Trophoblast cell (in vitro differentiated cells and primary cell): ENCODE results near the gene INPP1.

Experiments
- DNase-seq, 2 donors: peaks; one replicate each; pipeline ENCODE4 v3.0.0-alpha.2; 2016
- H2AFZ ChIP-seq: 2 replicates; pipeline ENCODE4 v1.6.1; 2013; ENCODE audit warnings: low read length, moderate library complexity, mild to moderate bottlenecking; ENCODE audit not compliant: insufficient read depth, poor library complexity
- H2AK5ac ChIP-seq: 2 replicates; pipeline ENCODE4 v1.6.1; 2013; ENCODE audit warnings: mild to moderate bottlenecking, low read length
- H2BK120ac ChIP-seq: 2 replicates; pipeline ENCODE4 v1.6.1; 2013; ENCODE audit warnings: low read length, mild to moderate bottlenecking, moderate library complexity; ENCODE audit not compliant: insufficient read depth, poor library complexity
- H2BK12ac ChIP-seq: 2 replicates; pipeline ENCODE4 v1.6.1; 2013; ENCODE audit warnings: mild to moderate bottlenecking, low read length, moderate library complexity
- H2BK5ac ChIP-seq: 2 replicates; pipeline ENCODE4 v1.6.1; 2013; ENCODE audit warnings: low read length, low read depth, moderate library complexity, mild to moderate bottlenecking; ENCODE audit not compliant: poor library complexity
- H3K14ac ChIP-seq: 2 replicates; pipeline ENCODE4 v1.6.1; 2013; ENCODE audit warnings: mild to moderate bottlenecking, low read length
- H3K18ac ChIP-seq: 2 replicates; pipeline ENCODE4 v1.6.1; 2013; ENCODE audit warnings: mild to moderate bottlenecking, low read length
- H3K23ac ChIP-seq: 2 replicates; pipeline ENCODE4 v1.6.1; 2013; ENCODE audit warnings: low read length
- H3K27ac ChIP-seq: 2 replicates; pipeline ENCODE4 v1.5.1; 2013; ENCODE audit warnings: low read depth, mild to moderate bottlenecking, inconsistent platforms, low read length, moderate library complexity
- H3K27me3 ChIP-seq: 2 replicates; pipeline ENCODE4 v1.6.1; 2013; ENCODE audit warnings: inconsistent platforms, mild to moderate bottlenecking, low read length, moderate library complexity; ENCODE audit not compliant: insufficient read depth
- H3K36me3 ChIP-seq, 2 experiments: 1 replicate in 1 of 2; 2 replicates in 1 of 2; pipeline ENCODE4 v1.6.1; 2013; ENCODE audit warnings: low read length in 2 of 2, mild to moderate bottlenecking in 2 of 2, moderate library complexity in 1 of 2; ENCODE audit not compliant: insufficient read depth in 2 of 2, control insufficient read depth in 1 of 2
- H3K4ac ChIP-seq: 2 replicates; pipeline ENCODE4 v1.6.1; 2013; ENCODE audit warnings: low read depth, mild to moderate bottlenecking, low read length, moderate library complexity
- H3K4me1 ChIP-seq, 2 experiments: 1 replicate in 1 of 2; 2 replicates in 1 of 2; pipeline ENCODE4 v1.6.1; 2013; ENCODE audit warnings: low read length in 2 of 2, mild to moderate bottlenecking in 2 of 2, moderate library complexity in 1 of 2; ENCODE audit not compliant: insufficient read depth in 2 of 2, control insufficient read depth in 1 of 2
- H3K4me2 ChIP-seq: 2 replicates; pipeline ENCODE4 v1.6.1; 2013; ENCODE audit warnings: inconsistent platforms, mild to moderate bottlenecking, low read length, moderate library complexity
- H3K4me3 ChIP-seq: 2 replicates; pipeline ENCODE4 v1.5.1; 2013; ENCODE audit warnings: mild to moderate bottlenecking, low read depth, low read length, inconsistent platforms
- H3K79me1 ChIP-seq: one replicate; pipeline ENCODE4 v1.6.1; 2013; ENCODE audit warnings: low read length
- H3K79me2 ChIP-seq: 2 replicates; pipeline ENCODE4 v1.6.1; 2013; ENCODE audit warnings: low read length, mild to moderate bottlenecking; ENCODE audit not compliant: control insufficient read depth, insufficient read depth, poor library complexity
- H3K9ac ChIP-seq: 2 replicates; pipeline ENCODE4 v1.6.1; 2013; ENCODE audit warnings: mild to moderate bottlenecking, low read length
- H3K9me3 ChIP-seq: 2 replicates; pipeline ENCODE4 v1.6.1; 2013; ENCODE audit warnings: low read depth, mild to moderate bottlenecking, control low read depth, inconsistent platforms, low read length; ENCODE audit not compliant: insufficient read depth
- H4K12ac ChIP-seq: 2 replicates; pipeline ENCODE4 v1.6.1; 2013; ENCODE audit warnings: low read depth, mild to moderate bottlenecking, low read length, moderate library complexity
- H4K8ac ChIP-seq: 2 replicates; pipeline ENCODE4 v1.6.1; 2013; ENCODE audit warnings: low read depth, mild to moderate bottlenecking, low read length, moderate library complexity
- H4K91ac ChIP-seq: one replicate; pipeline ENCODE4 v1.6.1; 2013; ENCODE audit warnings: low read depth, mild to moderate bottlenecking, low read length, moderate library complexity
- WGBS: extraction: QIAGEN DNeasy Blood & Tissue Kit; methylation state at CpG from one replicate; pipeline ENCODE4 v1.1.7; 2013; ENCODE audit warnings: missing lambda C conversion rate; ENCODE audit not compliant: insufficient read length, insufficient coverage; ENCODE audit errors: extremely low coverage; 5-methylcytosine and 5-hydroxymethylcytosine counted together

INPP1 gene

GRCh38 chr2:190303647-190304046, 39.7 kb upstream of the INPP1 start:
- Histone ChIP-seq H2BK120ac (no peak overlapping the region), H4K91ac (no peak overlapping the region), H2AK5ac (no peak overlapping the region), H3K36me3 (peaks cover 0 to 2% of the 10 kb centered on the region in 2 experiments), H3K9me3 (no peaks in the 10 kb centered on the region), H3K79me1 (no peaks in the 10 kb centered on the region), H4K8ac (no peak overlapping the region), H2AFZ (no peak overlapping the region), H3K4me2 (no peak overlapping the region), H2BK12ac (no peak overlapping the region), H3K14ac (no peak overlapping the region), H3K4ac (no peak overlapping the region), H3K9ac (no peak overlapping the region), H3K79me2 (no peaks in the 10 kb centered on the region), H3K27ac (no peak overlapping the region), H4K12ac (no peak overlapping the region), H3K27me3 (no peaks in the 10 kb centered on the region), H3K4me3 (no peak overlapping the region), H3K4me1 (peaks cover 0 to 2% of the 10 kb centered on the region in 2 experiments), H2BK5ac (no peak overlapping the region), H3K23ac (no peak overlapping the region), H3K18ac (no peak overlapping the region)
- DNase-seq: no peak

- Histone ChIP-seq H2BK12ac (no peak overlapping the region), H2BK120ac (no peak overlapping the region), H3K9ac (no peak overlapping the region), H3K27me3 (no peaks in the 10 kb centered on the region), H2AFZ (no peak overlapping the region), H2AK5ac (no peak overlapping the region), H3K36me3 (peaks cover 0 to 2% of the 10 kb centered on the region in 2 experiments), H3K18ac (no peak overlapping the region), H3K4me3 (no peak overlapping the region), H3K79me2 (no peaks in the 10 kb centered on the region), H3K9me3 (no peaks in the 10 kb centered on the region), H4K8ac (no peak overlapping the region), H3K27ac (no peak overlapping the region), H4K91ac (no peak overlapping the region), H3K4me1 (peaks cover 0 to 2% of the 10 kb centered on the region in 2 experiments), H3K4ac (no peak overlapping the region), H3K4me2 (no peak overlapping the region), H3K79me1 (no peaks in the 10 kb centered on the region), H4K12ac (no peak overlapping the region), H2BK5ac (no peak overlapping the region), H3K23ac (no peak overlapping the region), H3K14ac (no peak overlapping the region)
- DNase-seq: no peak
- WGBS: no CpG with 5 or more reads among the region's 5 CpGs
These were observed 39.0 kb upstream of the INPP1 start for GRCh38 chr2:190304404-190304803.

- peaks cover 0 to 2% of the 10 kb centered on the region in 2 experiments for H3K36me3 ChIP-seq
- H2AFZ ChIP-seq: no peak overlapping the region
- no peak overlapping the region for H4K8ac ChIP-seq
- H3K23ac ChIP-seq: no peak overlapping the region
- no peak for DNase-seq
- no peaks in the 10 kb centered on the region for H3K79me1 ChIP-seq
- H3K14ac ChIP-seq: no peak overlapping the region
- H3K27ac ChIP-seq: no peak overlapping the region
- H2AK5ac ChIP-seq: no peak overlapping the region
- no peak overlapping the region for H3K9ac ChIP-seq
- no peak overlapping the region for H3K4me3 ChIP-seq
- H4K12ac ChIP-seq: no peak overlapping the region
- H4K91ac ChIP-seq: no peak overlapping the region
- H3K4me2 ChIP-seq: no peak overlapping the region
- H3K4me1 ChIP-seq: peaks cover 0 to 2% of the 10 kb centered on the region in 2 experiments
- no peak overlapping the region for H2BK120ac ChIP-seq
- H3K9me3 ChIP-seq: no peaks in the 10 kb centered on the region
- H3K79me2 ChIP-seq: no peaks in the 10 kb centered on the region
- H3K4ac ChIP-seq: no peak overlapping the region
- no CpG with 5 or more reads among the region's 1 CpG for WGBS
- H3K18ac ChIP-seq: no peak overlapping the region
- H3K27me3 ChIP-seq: no peaks in the 10 kb centered on the region
- no peak overlapping the region for H2BK5ac ChIP-seq
- no peak overlapping the region for H2BK12ac ChIP-seq
These were observed 35.4 kb upstream of the INPP1 start for GRCh38 chr2:190308031-190308430.

DNA sequence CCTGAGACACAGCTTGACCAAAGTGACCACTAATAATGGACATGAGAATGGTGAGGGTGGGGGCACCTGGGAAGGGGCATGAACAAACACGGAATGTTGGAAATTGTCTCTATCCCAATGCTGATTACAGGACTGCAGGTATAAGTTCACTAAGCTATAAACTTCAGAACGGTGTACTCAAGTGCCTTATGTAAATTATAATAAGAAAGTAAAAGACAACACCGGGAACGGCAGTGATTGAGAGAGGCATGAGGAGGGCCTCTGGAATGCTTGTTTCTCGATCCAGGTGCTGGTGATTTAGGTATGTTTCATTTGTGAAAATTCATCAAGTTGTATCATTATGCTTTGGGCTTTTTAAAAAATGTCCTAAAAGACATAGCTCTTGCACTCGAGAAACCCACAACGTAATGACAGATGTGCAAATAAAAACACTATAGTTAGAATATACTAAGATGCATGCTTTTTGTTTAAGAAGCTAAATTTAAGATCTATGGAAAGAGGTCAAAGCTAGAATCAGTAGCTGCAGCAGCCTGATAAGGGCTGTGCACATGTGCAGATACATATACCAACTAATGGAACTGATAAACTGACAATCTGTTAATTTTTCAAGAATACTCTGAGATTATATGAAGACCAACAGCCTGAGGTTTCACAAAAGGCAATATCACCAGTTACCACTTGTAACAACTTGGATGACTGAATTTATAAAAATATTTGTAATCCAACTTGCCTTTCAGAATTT, 31.3 kb upstream of the INPP1 start:
- Histone ChIP-seq H2AFZ (no peak overlapping the region), H4K8ac (no peak overlapping the region), H3K4ac (no peak overlapping the region), H3K9me3 (no peaks in the 10 kb centered on the region), H3K79me1 (no peaks in the 10 kb centered on the region), H2BK12ac (no peak overlapping the region), H3K4me1 (peaks cover 0 to 2% of the 10 kb centered on the region in 2 experiments), H3K18ac (no peak overlapping the region), H2BK5ac (no peak overlapping the region), H4K91ac (no peak overlapping the region), H2AK5ac (no peak overlapping the region), H4K12ac (no peak overlapping the region), H3K79me2 (no peaks in the 10 kb centered on the region), H3K36me3 (peaks cover 0 to 2% of the 10 kb centered on the region in 2 experiments), H3K9ac (no peak overlapping the region), H3K4me2 (no peak overlapping the region), H2BK120ac (no peak overlapping the region), H3K14ac (no peak overlapping the region), H3K27me3 (no peaks in the 10 kb centered on the region), H3K27ac (no peak overlapping the region), H3K4me3 (no peak overlapping the region), H3K23ac (no peak overlapping the region)
- peak in 1 of 2 donors; percentile 24 for DNase-seq
- WGBS: no CpG with 5 or more reads among the region's 7 CpGs
